ENCODE results near the gene WDFY4. TPM values are rescaled to one million over a fixed set of nuclear protein-coding genes. Genes with fewer than 3 reads are reported as not detected.

The WDFY4 gene
- total and polyA plus RNA-seq, 2 of the 4 experiments (the other 2 are of a cell fraction), result not detected

DNA sequence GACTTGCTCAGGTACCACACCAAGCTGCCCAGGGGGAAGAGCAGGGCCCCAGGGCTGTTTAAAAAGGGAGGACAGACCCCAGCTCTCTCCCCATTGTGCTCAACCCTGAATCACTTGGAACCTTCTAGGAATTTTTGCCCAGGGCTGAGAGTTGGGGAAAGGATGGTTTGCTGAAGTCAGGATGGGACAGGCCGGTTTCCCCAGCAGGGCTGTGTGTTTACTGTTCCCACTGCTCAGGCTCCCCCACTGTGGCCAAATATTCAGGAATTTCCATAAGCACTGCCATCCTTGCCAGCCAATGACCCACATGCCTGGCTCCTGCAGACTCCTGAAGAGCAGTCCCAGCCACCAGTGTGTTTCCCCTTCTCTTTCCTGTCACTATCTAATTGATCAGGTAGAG is 120.7 kb downstream of the WDFY4 start:
- POLR2A ChIA-PET (ENCODE audit: unreplicated experiment), result no interaction called here
- no peak overlapping the region for H3K27ac ChIP-seq (ENCODE audit: insufficient read depth, low read length)
- H3K36me3 ChIP-seq (ENCODE audit: control insufficient read depth, insufficient read depth, low read length), result no peaks in the 10 kb centered on the region
- no peak overlapping the region for H3K56ac ChIP-seq (ENCODE audit: extremely low read depth, insufficient read depth, low read length)
- H3K9me1 ChIP-seq (ENCODE audit: insufficient read depth, low read length), result no peaks in the 10 kb centered on the region
- H4K8ac ChIP-seq (ENCODE audit: low read depth in 2 of 2, low read length in 2 of 2), result no peak overlapping the region
- H3K4me2 ChIP-seq (ENCODE audit: low read depth, low read length), result no peak overlapping the region
- no peak overlapping the region for H2BK15ac ChIP-seq (ENCODE audit: low read depth, low read length)
- no peak overlapping the region for H3K9ac ChIP-seq (ENCODE audit: low read depth, low read length)
- H3K27me3 ChIP-seq (ENCODE audit: control insufficient read depth, insufficient read depth, low read length), result peaks cover 12% of the 10 kb centered on the region
- no peak overlapping the region for H2AK9ac ChIP-seq (replicated peaks; ENCODE audit: low read depth, low read length, poor library complexity)
- DNase-seq (no peak), ATAC-seq (ENCODE audit: low read depth) (no peak)
- H3K18ac ChIP-seq (ENCODE audit: low read depth, low read length), result no peak overlapping the region
- no peak overlapping the region for H4K5ac ChIP-seq (ENCODE audit: low read depth, low read length)
- no peak overlapping the region for H4K91ac ChIP-seq (ENCODE audit: insufficient read depth, low read depth, low read length)
- in situ Hi-C loops (cut with MboI; ENCODE audit: low sequenced_read_pairs), result no loop called here
- no peak overlapping the region for H2BK120ac ChIP-seq (ENCODE audit: low read depth, low read length)
- no peaks in the 10 kb centered on the region for H3K79me1 ChIP-seq (ENCODE audit: low read depth in 1 of 2, low read length in 2 of 2)
- dilution Hi-C loops (cut with HindIII; ENCODE audit: low sequenced_read_pairs, unreplicated experiment), result no loop called here
- H3K9me3 ChIP-seq (ENCODE audit: control insufficient read depth, insufficient read depth, low read length), result no peaks in the 10 kb centered on the region
- no peaks in the 10 kb centered on the region for H3K4me1 ChIP-seq (ENCODE audit: control insufficient read depth, insufficient read depth, low read length)
- BruUV-seq (replicated peaks), result no TSS peak
- CTCF ChIA-PET, result no interaction called here
- no peak overlapping the region for H2AK5ac ChIP-seq (ENCODE audit: low read depth, low read length)
- H2AFZ ChIP-seq (replicated peaks; ENCODE audit: low read length, poor library complexity), result no peak overlapping the region
- intact Hi-C loops (cut with micrococcal nuclease), result no loop called here
- H3K23ac ChIP-seq (ENCODE audit: low read depth, low read length), result no peak overlapping the region
- H2BK5ac ChIP-seq (ENCODE audit: low read depth, low read length, poor library complexity, severe bottlenecking), result no peak overlapping the region
- WGBS, 2 experiments (ENCODE audit: extremely low coverage in 2 of 2, insufficient read length in 1 of 2), result no CpG with 5 or more reads among the region's 1 CpG
- H3K14ac ChIP-seq (replicated peaks; ENCODE audit: low read depth, low read length), result no peak overlapping the region
- H3K4me3 ChIP-seq (ENCODE audit: insufficient read depth, low read depth, low read length), result no peak overlapping the region
- H3K4ac ChIP-seq (ENCODE audit: low read depth, low read length), result no peak overlapping the region
- no peaks in the 10 kb centered on the region for H4K20me1 ChIP-seq (ENCODE audit: insufficient read depth, low read length)
- no peak overlapping the region for H2BK20ac ChIP-seq (ENCODE audit: low read depth, low read length)
- TF ChIP-seq FOS (IDR thresholded peaks at IDR 0.05; ENCODE audit: low read depth, low read length) (no peak), BHLHE40 (IDR thresholded peaks at IDR 0.05; ENCODE audit: low read depth, low read length) (no peak), MXI1 (IDR thresholded peaks at IDR 0.05; ENCODE audit: borderline replicate concordance, low read depth, low read length) (no peak), POLR2A (IDR thresholded peaks at IDR 0.05; ENCODE audit: low read depth, low read length) (no peak), RAD21 (IDR thresholded peaks at IDR 0.05; ENCODE audit: low read length) (no peak)
- TF ChIP-seq, protein P1, sequence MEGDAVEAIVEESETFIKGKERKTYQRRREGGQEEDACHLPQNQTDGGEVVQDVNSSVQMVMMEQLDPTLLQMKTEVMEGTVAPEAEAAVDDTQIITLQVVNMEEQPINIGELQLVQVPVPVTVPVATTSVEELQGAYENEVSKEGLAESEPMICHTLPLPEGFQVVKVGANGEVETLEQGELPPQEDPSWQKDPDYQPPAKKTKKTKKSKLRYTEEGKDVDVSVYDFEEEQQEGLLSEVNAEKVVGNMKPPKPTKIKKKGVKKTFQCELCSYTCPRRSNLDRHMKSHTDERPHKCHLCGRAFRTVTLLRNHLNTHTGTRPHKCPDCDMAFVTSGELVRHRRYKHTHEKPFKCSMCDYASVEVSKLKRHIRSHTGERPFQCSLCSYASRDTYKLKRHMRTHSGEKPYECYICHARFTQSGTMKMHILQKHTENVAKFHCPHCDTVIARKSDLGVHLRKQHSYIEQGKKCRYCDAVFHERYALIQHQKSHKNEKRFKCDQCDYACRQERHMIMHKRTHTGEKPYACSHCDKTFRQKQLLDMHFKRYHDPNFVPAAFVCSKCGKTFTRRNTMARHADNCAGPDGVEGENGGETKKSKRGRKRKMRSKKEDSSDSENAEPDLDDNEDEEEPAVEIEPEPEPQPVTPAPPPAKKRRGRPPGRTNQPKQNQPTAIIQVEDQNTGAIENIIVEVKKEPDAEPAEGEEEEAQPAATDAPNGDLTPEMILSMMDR (conservative IDR thresholded peaks at IDR 0.05; ENCODE audit: low read depth, low read length), result no peak

All from IMR-90 (cell line).